K562 (cell line): ENCODE measurements around the gene CLCN5. TPM values are rescaled to one million over a fixed set of nuclear protein-coding genes. Genes with fewer than 3 reads are reported as not detected.

ENCODE experiments used
- ATAC-seq: fragments of 200-7000 bp; cut with Tn5 transposase; 3 replicates; pipeline ENCODE4 v1.9.1; 2020; ENCODE audit warnings: moderate library complexity
- BruUV-seq: library from RNA; stranded (reverse); fragments of 400-500 nt; replicated peaks from 2 replicates; lab custom pipeline; 2021; lab: Mats Ljungman, UMichigan
- CTCF ChIA-PET: fragments of 300-600 bp; formaldehyde crosslinking; extraction: SDS; loops from one replicate; lab custom pipeline; 2021; ENCODE audit warnings: low intra/inter-chr PET ratio; lab: Yijun Ruan, JAX
- POLR2A ChIA-PET: fragments of 300-600, 350-650 bp; sonication (Branson Sonifier 250); formaldehyde crosslinking; extraction: SDS; loops from one replicate; lab custom pipeline; 2021; ENCODE audit warnings: antibody characterized with exemption, inconsistent platforms; lab: Yijun Ruan, JAX
- DNase-seq, 4 experiments: peaks; one replicate each; pipeline versions ENCODE4 v3.0.0 to v3.0.0-alpha.2; 2011 to 2018; ENCODE audit warnings: low spot score in 3 of 4, mixed read lengths in 3 of 4; ENCODE audit errors: extremely low read depth in 1 of 4
- FAIRE-seq: peaks from 2 replicates; lab custom pipeline; 2011; peaks lifted over from hg19 to GRCh38; lab: Jason Lieb, UNC
- H2AFZ ChIP-seq: 2 replicates; pipeline ENCODE4 v1.6.0; 2011; ENCODE audit warnings: low read depth, low read length, control low read depth, inconsistent platforms
- H3K27ac ChIP-seq: fragments of 200-600 bp; 3 replicates; pipeline ENCODE4 v1.8.0; 2011; ENCODE audit warnings: low read depth, mild to moderate bottlenecking, control low read depth, inconsistent platforms, low read length, moderate library complexity, mixed read lengths; ENCODE audit errors: extremely low read depth
- H3K27me3 ChIP-seq, 2 experiments: fragments of 300-600 bp in 1 of 2; 2 replicates in 1 of 2; 3 replicates in 1 of 2; pipeline versions ENCODE4 v1.6.0 to v1.8.0; 2011; ENCODE audit warnings: inconsistent platforms in 2 of 2, low read length in 2 of 2, mild to moderate bottlenecking in 1 of 2, mixed read lengths in 1 of 2, moderate library complexity in 1 of 2; ENCODE audit not compliant: control insufficient read depth in 2 of 2, insufficient read depth in 2 of 2
- H3K36me3 ChIP-seq: fragments of 300-600 bp; 3 replicates; pipeline ENCODE4 v1.8.0; 2011; ENCODE audit warnings: mild to moderate bottlenecking, low read length, inconsistent platforms; ENCODE audit not compliant: control insufficient read depth, insufficient read depth
- H3K4me1 ChIP-seq, 2 experiments: fragments of 200-600 bp in 1 of 2; replicated peaks in 1 of 2; 2 replicates in 1 of 2; 3 replicates in 1 of 2; pipeline versions ENCODE4 v1.5.1 to v1.8.0; 2011; ENCODE audit warnings: inconsistent platforms in 2 of 2, low read length in 2 of 2, mild to moderate bottlenecking in 1 of 2, mixed read lengths in 1 of 2, moderate library complexity in 1 of 2; ENCODE audit not compliant: control insufficient read depth in 2 of 2, insufficient read depth in 2 of 2
- H3K4me2 ChIP-seq: 2 replicates; pipeline ENCODE4 v1.6.1; 2011; ENCODE audit warnings: low read length, control low read depth, inconsistent platforms, mixed read lengths; ENCODE audit not compliant: insufficient read depth
- H3K4me3 ChIP-seq: fragments of 200-600 bp; sonication (generic), shearing (Covaris generic); 2 replicates; pipeline ENCODE4 v1.5.1; 2016; ENCODE audit warnings: control low read depth, inconsistent platforms
- H3K79me2 ChIP-seq: fragments of 200-600 bp; 3 replicates; pipeline ENCODE4 v1.8.0; 2011; ENCODE audit warnings: low read length, inconsistent platforms; ENCODE audit not compliant: control insufficient read depth, insufficient read depth
- H3K9ac ChIP-seq, 2 experiments: 2 replicates each; pipeline versions ENCODE4 v1.6.0 to v1.6.1; 2011; ENCODE audit warnings: low read depth in 2 of 2, low read length in 2 of 2, control low read depth in 1 of 2, inconsistent platforms in 1 of 2, mild to moderate bottlenecking in 1 of 2, mixed read lengths in 1 of 2; ENCODE audit not compliant: insufficient read depth in 1 of 2
- H3K9me1 ChIP-seq: one replicate; pipeline ENCODE4 v1.6.0; 2011; ENCODE audit warnings: inconsistent platforms, mild to moderate bottlenecking, low read length, moderate library complexity; ENCODE audit not compliant: control insufficient read depth, insufficient read depth
- H3K9me3 ChIP-seq: replicated peaks from 2 replicates; pipeline ENCODE4 v1.5.1; 2011; ENCODE audit warnings: low read depth, low read length, inconsistent platforms; ENCODE audit not compliant: control insufficient read depth, insufficient read depth
- H4K20me1 ChIP-seq: replicated peaks from 2 replicates; pipeline ENCODE4 v1.6.1; 2011; ENCODE audit warnings: low read length, inconsistent platforms, mixed read lengths; ENCODE audit not compliant: control insufficient read depth, insufficient read depth
- BCL6 ChIP-seq: fragments of 250-450 bp; sonication (Bioruptor Pico); IDR thresholded peaks from 2 replicates; pipeline ENCODE4 v1.4.0; 2020
- CAMTA2 ChIP-seq: fragments of 250-450 bp; sonication (Bioruptor Pico); conservative IDR thresholded peaks from 2 replicates; pipeline ENCODE4 v1.5.1; 2022
- CCAR2 ChIP-seq: fragments of 200-400 bp; formaldehyde crosslinking; IDR thresholded peaks from 2 replicates; pipeline ENCODE4 v1.6.1; 2017; ENCODE audit warnings: mild to moderate bottlenecking, low read depth, low read length
- CEBPG ChIP-seq, 3 experiments: fragments of 200-800 bp in 1 of 3; sonication (Bioruptor generic) in 1 of 3; sonication (generic) in 1 of 3; formaldehyde crosslinking in 1 of 3; IDR thresholded peaks in 2 of 3; conservative IDR thresholded peaks in 1 of 3; 2 replicates each; pipeline versions ENCODE4 v1.6.1 to v1.8.0; 2016 to 2022; ENCODE audit warnings: missing compliant biosample characterization in 2 of 3, missing genetic modification characterization in 2 of 3, mild to moderate bottlenecking in 1 of 3, missing genetic modification reagents in 1 of 3
- CHD2 ChIP-seq: IDR thresholded peaks from 2 replicates; pipeline ENCODE4 v1.6.1; 2011; ENCODE audit warnings: low read depth, low read length
- HDAC8 ChIP-seq: fragments of 450-650 bp; IDR thresholded peaks from 2 replicates; pipeline ENCODE4 v1.6.1; 2016; ENCODE audit warnings: mild to moderate bottlenecking, missing genetic modification characterization, moderate library complexity, missing compliant biosample characterization
- KAT8 ChIP-seq: fragments of 450-650 bp; IDR thresholded peaks from 2 replicates; pipeline ENCODE4 v1.6.1; 2016; ENCODE audit warnings: low read depth, mild to moderate bottlenecking
- KLF10 ChIP-seq: fragments of 250-450 bp; sonication (Bioruptor Pico); IDR thresholded peaks from 2 replicates; pipeline ENCODE4 v1.6.1; 2021; ENCODE audit warnings: matching md5 sums
- NBN ChIP-seq: fragments of 450-650 bp; IDR thresholded peaks from 2 replicates; pipeline ENCODE4 v1.6.1; 2016; ENCODE audit warnings: low read depth, mild to moderate bottlenecking
- NCOR1 ChIP-seq: fragments of 450-650 bp; IDR thresholded peaks from 2 replicates; pipeline ENCODE4 v1.6.1; 2016; ENCODE audit warnings: mild to moderate bottlenecking, moderate library complexity
- RBFOX2 ChIP-seq: fragments of 200-400 bp; formaldehyde crosslinking; IDR thresholded peaks from 2 replicates; pipeline ENCODE4 v1.6.1; 2017; ENCODE audit warnings: low read depth, mild to moderate bottlenecking, low read length, moderate library complexity
- SNIP1 ChIP-seq: fragments of 450-650 bp; IDR thresholded peaks from 2 replicates; pipeline ENCODE4 v1.7.1; 2017; ENCODE audit warnings: low read depth, mild to moderate bottlenecking
- ZNF133 ChIP-seq: fragments of 250-450 bp; sonication (Bioruptor Pico); IDR thresholded peaks from 2 replicates; pipeline ENCODE4 v1.4.0; 2020; ENCODE audit warnings: mild to moderate bottlenecking
- ZNF232 ChIP-seq: sonication (generic); formaldehyde crosslinking; IDR thresholded peaks from 2 replicates; pipeline ENCODE4 v1.8.0; 2022; ENCODE audit warnings: mild to moderate bottlenecking, missing genetic modification reagents
- ZNF311 ChIP-seq: fragments of 250-450 bp; sonication (Bioruptor Pico); IDR thresholded peaks from 2 replicates; pipeline ENCODE4 v1.4.0; 2020; ENCODE audit warnings: mild to moderate bottlenecking, moderate library complexity
- ZNF384 ChIP-seq: IDR thresholded peaks from 2 replicates; pipeline ENCODE4 v1.6.1; 2012; ENCODE audit warnings: low read depth, low read length, improper control_type of control experiment
- ZNF668 ChIP-seq: fragments of 250-450 bp; sonication (Bioruptor Pico); IDR thresholded peaks from 2 replicates; pipeline ENCODE4 v1.8.0; 2022; ENCODE audit warnings: mild to moderate bottlenecking, inconsistent platforms
- ZZZ3 ChIP-seq: fragments of 450-650 bp; IDR thresholded peaks from 2 replicates; pipeline ENCODE4 v1.6.1; 2016; ENCODE audit warnings: antibody characterized with exemption, mild to moderate bottlenecking, moderate library complexity
- WGBS: fragments of 100-300 bp; shearing (Covaris generic); methylation state at CpG from one replicate; pipeline ENCODE4 v1.1.6; 2016; ENCODE audit warnings: low coverage, mixed read lengths; ENCODE audit not compliant: insufficient coverage; ENCODE audit errors: missing lambda C conversion rate; 5-methylcytosine and 5-hydroxymethylcytosine counted together
- in situ Hi-C: fragments of 300-500 bp; cut with MboI; formaldehyde crosslinking; loops from 4 replicates; pipeline ENCODE4 v1.15.0; 2018; ENCODE audit warnings: inconsistent platforms, mixed read lengths
- intact Hi-C: fragments of 100-400 bp; cut with micrococcal nuclease; formaldehyde crosslinking; loops from 2 replicates; pipeline ENCODE4 v1.14.2; 2022
- polyA plus RNA-seq, 8 experiments: library from polyadenylated mRNA; depleted of rRNA in 4 of 8; stranded (reverse) in 5 of 8; unstranded in 3 of 8; fragments of >200 nt; fragmentation: Nextera tagmentation in 2 of 8; fragmentation: Illumina TruSeq in 1 of 8; extraction: Ambion mirVana in 2 of 8; extraction: Trizol in 1 of 8; gene quantifications; 2 replicates each; pipeline versions ENCODE4 v1.2.1 to v1.2.3, GENCODE V29; 2011 to 2014; ENCODE audit warnings: inconsistent platforms in 1 of 8, missing spikeins in 1 of 8
- total RNA-seq, 7 experiments: library from RNA; depleted of rRNA in 6 of 7; stranded (reverse); fragments of >200 nt in 6 of 7; fragmentation: Illumina TruSeq in 2 of 7; extraction: Trizol in 2 of 7; gene quantifications; 2 replicates each; pipeline versions ENCODE4 v1.2.1 to v1.2.3, GENCODE V29; 2011 to 2021; ENCODE audit warnings: low replicate concordance in 1 of 7
- TF ChIP-seq, protein P1 (sequence below): fragments of 450-650 bp; IDR thresholded peaks from 2 replicates; pipeline ENCODE4 v1.6.1; 2018; ENCODE audit warnings: mild to moderate bottlenecking, low read depth; ENCODE audit not compliant: partially characterized antibody
- TF ChIP-seq, protein P2 (sequence below): fragments of 450-650 bp; conservative IDR thresholded peaks from 2 replicates; pipeline ENCODE4 v1.6.1; 2016; ENCODE audit warnings: missing genetic modification characterization, low read depth, mild to moderate bottlenecking, missing compliant biosample characterization, moderate library complexity

Gene CLCN5
- total and polyA plus RNA-seq, 9 of the 15 experiments (the other 6 are each of a cell fraction or from before 2014, with no cell fraction given) = 0.94 to 11.8 (median 7.1) TPM

DNA sequence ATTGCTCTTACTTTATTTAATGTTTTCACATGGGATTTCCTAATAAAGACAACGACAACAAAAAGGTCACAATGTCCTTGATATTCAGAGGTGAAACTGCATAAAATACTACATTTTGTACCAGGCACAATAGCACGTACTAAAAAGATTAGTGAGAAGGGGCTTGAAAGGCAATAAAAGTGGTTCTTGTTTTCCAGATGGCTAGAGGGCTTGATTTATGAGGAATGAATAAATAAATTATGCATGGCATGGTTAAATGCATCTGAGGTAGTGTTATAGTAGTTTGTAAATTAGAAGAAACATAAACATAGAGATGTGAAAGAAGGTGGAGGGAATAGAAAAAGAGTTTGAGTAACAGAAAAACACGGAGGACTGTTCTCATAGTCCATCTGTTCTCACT lies 123.4 kb downstream of the CLCN5 start:
- Histone ChIP-seq H4K20me1 (no peaks in the 10 kb centered on the region), H3K4me2 (no peak overlapping the region), H2AFZ (no peak overlapping the region), H3K4me1 (no peaks in the 10 kb centered on the region; a peak in 1 of 5 replicates), H3K36me3 (no peaks in the 10 kb centered on the region), H3K4me3 (no peak overlapping the region), H3K27ac (no peak overlapping the region), H3K27me3 (no peaks in the 10 kb centered on the region), H3K9me3 (no peaks in the 10 kb centered on the region), H3K9me1 (no peaks in the 10 kb centered on the region), H3K79me2 (no peaks in the 10 kb centered on the region), H3K9ac (no peak overlapping the region)
- ATAC-seq (no peak), DNase-seq (no peak), FAIRE-seq (no peak)
- no TSS peak for BruUV-seq
- ChIA-PET CTCF (no interaction called here), POLR2A (no interaction called here)
- in situ Hi-C loops = no loop called here
- WGBS = 19% methylated on average over 3 of the region's 3 CpGs
- TF ChIP-seq CAMTA2 (CRISPR knock-in tag) (no peak), CCAR2 (no peak), NCOR1 (no peak), SNIP1 (no peak), BCL6 (no peak), ZNF311 (CRISPR knock-in tag) (no peak), KAT8 (no peak), RBFOX2 (no peak), ZNF384 (no peak), ZZZ3 (no peak), ZNF232 (CRISPR knock-in tag) (no peak), ZNF133 (CRISPR knock-in tag) (no peak), ZNF668 (CRISPR knock-in tag) (no peak), HDAC8 (tag) (no peak), CEBPG (CRISPR knock-in tag; IDR thresholded peaks at IDR 0.05) (no peak), CEBPG (tag; conservative IDR thresholded peaks at IDR 0.05 in 1 of 2, IDR thresholded peaks at IDR 0.05 in 1 of 2) (no peak), CHD2 (no peak), NBN (no peak), KLF10 (CRISPR knock-in tag) (no peak)
- TF ChIP-seq, protein P1, sequence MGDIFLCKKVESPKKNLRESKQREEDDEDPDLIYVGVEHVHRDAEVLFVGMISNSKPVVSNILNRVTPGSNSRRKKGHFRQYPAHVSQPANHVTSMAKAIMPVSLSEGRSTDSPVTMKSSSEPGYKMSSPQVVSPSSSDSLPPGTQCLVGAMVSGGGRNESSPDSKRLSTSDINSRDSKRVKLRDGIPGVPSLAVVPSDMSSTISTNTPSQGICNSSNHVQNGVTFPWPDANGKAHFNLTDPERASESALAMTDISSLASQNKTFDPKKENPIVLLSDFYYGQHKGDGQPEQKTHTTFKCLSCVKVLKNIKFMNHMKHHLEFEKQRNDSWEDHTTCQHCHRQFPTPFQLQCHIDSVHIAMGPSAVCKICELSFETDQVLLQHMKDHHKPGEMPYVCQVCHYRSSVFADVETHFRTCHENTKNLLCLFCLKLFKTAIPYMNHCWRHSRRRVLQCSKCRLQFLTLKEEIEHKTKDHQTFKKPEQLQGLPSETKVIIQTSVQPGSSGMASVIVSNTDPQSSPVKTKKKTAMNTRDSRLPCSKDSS = no peak
- TF ChIP-seq, protein P2, sequence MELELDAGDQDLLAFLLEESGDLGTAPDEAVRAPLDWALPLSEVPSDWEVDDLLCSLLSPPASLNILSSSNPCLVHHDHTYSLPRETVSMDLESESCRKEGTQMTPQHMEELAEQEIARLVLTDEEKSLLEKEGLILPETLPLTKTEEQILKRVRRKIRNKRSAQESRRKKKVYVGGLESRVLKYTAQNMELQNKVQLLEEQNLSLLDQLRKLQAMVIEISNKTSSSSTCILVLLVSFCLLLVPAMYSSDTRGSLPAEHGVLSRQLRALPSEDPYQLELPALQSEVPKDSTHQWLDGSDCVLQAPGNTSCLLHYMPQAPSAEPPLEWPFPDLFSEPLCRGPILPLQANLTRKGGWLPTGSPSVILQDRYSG (tag) = no peak
- intact Hi-C loops = no loop called here
